HG02852 (cell line): ENCODE results near the gene RAB3B.
A peak's percentile ranks its signal among the peaks of the same experiment; 100 is the strongest.
"Not testable (repeated sequence)": the region's sequence is repeated elsewhere in the genome, so short reads cannot be mapped to it uniquely, and the experiment has no call there.

ENCODE experiments used
- ATAC-seq: cut with Tn5 transposase; IDR thresholded peaks from one replicate; pipeline ENCODE4 v1.9.1; 2021; ENCODE audit warnings: mild to moderate bottlenecking, moderate library complexity; ENCODE audit not compliant: unreplicated experiment

Gene RAB3B

GRCh38 chr1:51922040-51922439 is 68.5 kb downstream of the RAB3B start:
- no peak for ATAC-seq

- no peak for ATAC-seq
These were observed 70.4 kb downstream of the RAB3B start for GRCh38 chr1:51920130-51920529.

- no peak for ATAC-seq
These were observed 70.8 kb downstream of the RAB3B start for GRCh38 chr1:51919684-51920083.

- ATAC-seq = no peak
These were observed 73.7 kb downstream of the RAB3B start for GRCh38 chr1:51916587-51917405.

- no peak for ATAC-seq
These were observed 74.5 kb downstream of the RAB3B start for GRCh38 chr1:51915951-51916350.

GRCh38 chr1:51912881-51913280 is 77.6 kb downstream of the RAB3B start:
- ATAC-seq = no peak

GRCh38 chr1:51910221-51911000 is 80.1 kb downstream of the RAB3B start:
- ATAC-seq = no peak

- ATAC-seq = no peak
These were observed 82.0 kb downstream of the RAB3B start for GRCh38 chr1:51908499-51908898.

- no peak for ATAC-seq
These were observed 83.3 kb downstream of the RAB3B start for GRCh38 chr1:51907079-51907702.

- ATAC-seq = no peak
These were observed 84.0 kb downstream of the RAB3B start for GRCh38 chr1:51906306-51907078.

- no peak for ATAC-seq
These were observed 88.0 kb downstream of the RAB3B start for GRCh38 chr1:51902456-51902855.

- ATAC-seq = no peak
These were observed 89.3 kb downstream of the RAB3B start for GRCh38 chr1:51901151-51901550.

- no peak for ATAC-seq
These were observed 91.5 kb downstream of the RAB3B start for GRCh38 chr1:51899022-51899421.

GRCh38 chr1:51898090-51898734 is 92.3 kb downstream of the RAB3B start:
- no peak for ATAC-seq

GRCh38 chr1:51897699-51898031 is 92.8 kb downstream of the RAB3B start:
- ATAC-seq = no peak

GRCh38 chr1:51894748-51895147 is 95.8 kb downstream of the RAB3B start:
- not testable (repeated sequence) for ATAC-seq

- ATAC-seq = peak; percentile 92
These were observed 111.7 kb downstream of the RAB3B start, which contains the start of gene NRDC for GRCh38 chr1:51878616-51879336. Gene NRDC (minus strand): TSS chr1:51878727. CDS start chr1:51878615, 112 bp downstream.

GRCh38 chr1:51878308-51878615 is 112.2 kb downstream of the RAB3B start:
- peak; percentile 16 for ATAC-seq

- peak; percentile 1 for ATAC-seq
These were observed 112.8 kb downstream of the RAB3B start for GRCh38 chr1:51877434-51878307.
